Thyroid gland (tissue), 4 donors: Measurements from ENCODE around the gene COMMD4.

Experiments
- POLR2A ChIP-seq, 2 donors: fragments of 450-650 bp; IDR thresholded peaks; one replicate each; pipeline ENCODE4 v1.6.1; 2017; ENCODE audit warnings: antibody characterized with exemption in 2 of 2, mild to moderate bottlenecking in 2 of 2, moderate library complexity in 1 of 2
- TF ChIP-seq, protein P1 (sequence below), 6 experiments: fragments of 200-600 bp in 3 of 6; fragments of 450-650 bp in 3 of 6; sonication (generic) in 3 of 6; IDR thresholded peaks; one replicate each; pipeline ENCODE4 v1.5.1; 2016 to 2019; ENCODE audit warnings: antibody characterized with exemption in 6 of 6, mild to moderate bottlenecking in 2 of 6, inconsistent platforms in 1 of 6, moderate library complexity in 1 of 6

DNA sequence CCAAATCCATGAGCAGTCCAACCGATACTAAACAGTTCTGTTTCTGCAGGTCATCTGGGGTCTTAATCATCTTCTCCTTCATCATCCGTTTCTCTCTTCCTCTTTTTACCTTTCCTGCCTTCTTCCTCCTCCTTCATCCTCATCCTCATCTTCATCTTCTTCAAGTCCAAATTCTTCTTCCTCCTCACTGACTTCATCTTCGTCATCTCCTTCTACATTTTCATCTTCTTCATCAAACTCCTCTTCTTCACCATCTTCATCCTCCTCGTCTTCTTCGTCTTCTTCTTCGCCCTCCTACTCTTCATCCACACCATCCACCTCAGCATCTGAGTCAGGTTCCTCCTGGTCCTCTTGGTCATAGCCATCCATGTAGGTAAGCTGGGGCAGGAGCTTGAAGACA lies 14.2 kb upstream of the COMMD4 start:
- TF ChIP-seq, protein P1, sequence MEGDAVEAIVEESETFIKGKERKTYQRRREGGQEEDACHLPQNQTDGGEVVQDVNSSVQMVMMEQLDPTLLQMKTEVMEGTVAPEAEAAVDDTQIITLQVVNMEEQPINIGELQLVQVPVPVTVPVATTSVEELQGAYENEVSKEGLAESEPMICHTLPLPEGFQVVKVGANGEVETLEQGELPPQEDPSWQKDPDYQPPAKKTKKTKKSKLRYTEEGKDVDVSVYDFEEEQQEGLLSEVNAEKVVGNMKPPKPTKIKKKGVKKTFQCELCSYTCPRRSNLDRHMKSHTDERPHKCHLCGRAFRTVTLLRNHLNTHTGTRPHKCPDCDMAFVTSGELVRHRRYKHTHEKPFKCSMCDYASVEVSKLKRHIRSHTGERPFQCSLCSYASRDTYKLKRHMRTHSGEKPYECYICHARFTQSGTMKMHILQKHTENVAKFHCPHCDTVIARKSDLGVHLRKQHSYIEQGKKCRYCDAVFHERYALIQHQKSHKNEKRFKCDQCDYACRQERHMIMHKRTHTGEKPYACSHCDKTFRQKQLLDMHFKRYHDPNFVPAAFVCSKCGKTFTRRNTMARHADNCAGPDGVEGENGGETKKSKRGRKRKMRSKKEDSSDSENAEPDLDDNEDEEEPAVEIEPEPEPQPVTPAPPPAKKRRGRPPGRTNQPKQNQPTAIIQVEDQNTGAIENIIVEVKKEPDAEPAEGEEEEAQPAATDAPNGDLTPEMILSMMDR (IDR thresholded peaks at IDR 0.05): no peak
- TF ChIP-seq POLR2A (IDR thresholded peaks at IDR 0.05): no peak
